Glomerular endothelial cell (primary cell): ENCODE results near the gene TPRX1. TPM values are rescaled to one million over a fixed set of nuclear protein-coding genes. Genes with fewer than 3 reads are reported as not detected.

ENCODE experiments used
- DNase-seq: peaks from one replicate; pipeline ENCODE4 v3.0.0-alpha.2; 2011; ENCODE audit warnings: low read depth, low spot score; ENCODE audit errors: extremely low read depth
- total RNA-seq: library from RNA; depleted of rRNA; stranded (reverse); fragments of >200 nt; gene quantifications from 2 replicates; pipeline ENCODE4 v1.2.3, GENCODE V29; 2015

Gene TPRX1
- total RNA-seq, 1 donor from 2014 or later: not detected

- no peak for DNase-seq
Observed at GRCh38 chr19:47752440-47753211, 51.7 kb downstream of the TPRX1 start.

Other genes with a start within 250 kb of the TPRX1 start
- gene ZNF541, start 231.4 kb downstream of the TPRX1 start, total RNA-seq: not detected in 2 replicates
- gene BICRA, start 195.4 kb downstream of the TPRX1 start, total RNA-seq: 10.6 and 25.4 TPM in 2 replicates
- gene EHD2, start 91.1 kb downstream of the TPRX1 start, total RNA-seq: 245 and 268 TPM in 2 replicates
- 183 and 223 TPM in 2 replicates for gene NOP53, start 59.0 kb downstream of the TPRX1 start, total RNA-seq
- 418 and 795 TPM in 2 replicates for gene SELENOW, start 25.8 kb downstream of the TPRX1 start, total RNA-seq
- gene CRX, start 17.4 kb upstream of the TPRX1 start, total RNA-seq: not detected in 2 replicates
- not detected in 2 replicates for gene TPRX2, start 54.7 kb upstream of the TPRX1 start, total RNA-seq
- not detected in 2 replicates for gene SULT2A1, start 81.8 kb upstream of the TPRX1 start, total RNA-seq
- not detected in 2 replicates for gene BSPH1, start 187.6 kb upstream of the TPRX1 start, total RNA-seq
- not detected in 2 replicates for gene ELSPBP1, start 190.1 kb upstream of the TPRX1 start, total RNA-seq
- gene CABP5, start 239.5 kb upstream of the TPRX1 start, total RNA-seq: not detected in 2 replicates